CD14-positive monocyte (primary cell): ENCODE data around the gene FRMD3. TPM values are rescaled to one million over a fixed set of nuclear protein-coding genes. Genes with fewer than 3 reads are reported as not detected.

ENCODE experiments used
- DNase-seq, 3 donors: peaks; one replicate each; pipeline ENCODE4 v3.0.0-alpha.2; 2011 to 2022
- H2AFZ ChIP-seq: 2 replicates; pipeline ENCODE4 v1.6.0; 2012; ENCODE audit warnings: mild to moderate bottlenecking, low read depth, low read length, inconsistent platforms; ENCODE audit not compliant: insufficient read depth, poor library complexity, severe bottlenecking
- H3K27ac ChIP-seq, 2 donors: 1 replicate in 1 of 2; 2 replicates in 1 of 2; pipeline ENCODE4 v1.5.1; 2012 to 2013; ENCODE audit warnings: low read length in 2 of 2, control low read depth in 1 of 2, inconsistent platforms in 1 of 2, low read depth in 1 of 2, mild to moderate bottlenecking in 1 of 2
- H3K27me3 ChIP-seq, 2 donors: one replicate each; pipeline versions ENCODE4 v1.6.0 to v1.6.1; 2011 to 2013; ENCODE audit warnings: low read length in 2 of 2; ENCODE audit not compliant: control insufficient read depth in 2 of 2, insufficient read depth in 2 of 2
- H3K36me3 ChIP-seq, 2 donors: replicated peaks in 1 of 2; 1 replicate in 1 of 2; 2 replicates in 1 of 2; pipeline versions ENCODE4 v1.5.1 to v1.6.1; 2012 to 2013; ENCODE audit warnings: low read length in 2 of 2, control low read depth in 1 of 2, inconsistent platforms in 1 of 2, mild to moderate bottlenecking in 1 of 2; ENCODE audit not compliant: insufficient read depth in 2 of 2, control insufficient read depth in 1 of 2
- H3K4me1 ChIP-seq, 2 donors: 1 replicate in 1 of 2; 2 replicates in 1 of 2; pipeline versions ENCODE4 v1.5.1 to v1.6.1; 2012 to 2013; ENCODE audit warnings: low read length in 2 of 2, control low read depth in 1 of 2, inconsistent platforms in 1 of 2, mild to moderate bottlenecking in 1 of 2, moderate library complexity in 1 of 2; ENCODE audit not compliant: insufficient read depth in 2 of 2, control insufficient read depth in 1 of 2
- H3K4me2 ChIP-seq: replicated peaks from 2 replicates; pipeline ENCODE3; 2012; ENCODE audit warnings: low read length, moderate library complexity, mild to moderate bottlenecking; ENCODE audit not compliant: poor library complexity, severe bottlenecking; ENCODE audit errors: extremely low read depth
- H3K4me3 ChIP-seq, 3 experiments: fragments of 200-600 bp in 1 of 3; sonication (generic) in 1 of 3; replicated peaks in 1 of 3; 1 replicate in 2 of 3; 2 replicates in 1 of 3; pipeline ENCODE4 v1.5.1; 2011 to 2013; ENCODE audit warnings: low read length in 3 of 3, mild to moderate bottlenecking in 3 of 3, control low read depth in 2 of 3, low read depth in 2 of 3, inconsistent platforms in 1 of 3, moderate library complexity in 1 of 3
- H3K79me2 ChIP-seq: 2 replicates; pipeline ENCODE4 v1.6.0; 2012; ENCODE audit warnings: mild to moderate bottlenecking, control low read depth, inconsistent platforms, low read length, moderate library complexity; ENCODE audit not compliant: insufficient read depth
- H3K9ac ChIP-seq: 2 replicates; pipeline ENCODE4 v1.6.0; 2017; ENCODE audit warnings: low read length, mild to moderate bottlenecking; ENCODE audit not compliant: insufficient read depth, poor library complexity, severe bottlenecking
- H3K9me3 ChIP-seq, 2 donors: replicated peaks in 1 of 2; 1 replicate in 1 of 2; 2 replicates in 1 of 2; pipeline versions ENCODE4 v1.5.1 to v1.6.1; 2012 to 2013; ENCODE audit warnings: low read length in 2 of 2, control low read depth in 1 of 2; ENCODE audit not compliant: control insufficient read depth in 1 of 2, insufficient read depth in 1 of 2
- H4K20me1 ChIP-seq: 2 replicates; pipeline ENCODE4 v1.6.0; 2012; ENCODE audit warnings: mild to moderate bottlenecking, low read length, control low read depth, moderate library complexity; ENCODE audit not compliant: insufficient read depth
- H3K27ac Mint-ChIP-seq, 7 donors: one replicate each; pipeline ENCODE4 v1.8.0; 2020; ENCODE audit warnings: mild to moderate bottlenecking in 7 of 7, mixed read lengths in 7 of 7, moderate library complexity in 6 of 7, inconsistent platforms in 2 of 7
- H3K27me3 Mint-ChIP-seq, 3 donors: one replicate each; pipeline ENCODE4 v1.8.0; 2021 to 2022; ENCODE audit warnings: low read depth in 3 of 3, mild to moderate bottlenecking in 3 of 3, mixed read lengths in 3 of 3, moderate library complexity in 3 of 3, inconsistent platforms in 1 of 3
- H3K36me3 Mint-ChIP-seq, 2 donors: one replicate each; pipeline ENCODE4 v1.8.0; 2020; ENCODE audit warnings: mixed read lengths in 2 of 2, inconsistent platforms in 1 of 2, mild to moderate bottlenecking in 1 of 2
- H3K4me1 Mint-ChIP-seq: one replicate; pipeline ENCODE4 v1.8.0; 2020; ENCODE audit warnings: mild to moderate bottlenecking, mixed read lengths
- H3K4me3 Mint-ChIP-seq, 2 donors: one replicate each; pipeline ENCODE4 v1.8.0; 2020; ENCODE audit warnings: mild to moderate bottlenecking in 2 of 2, mixed read lengths in 2 of 2, moderate library complexity in 1 of 2
- H3K9me3 Mint-ChIP-seq, 7 donors: one replicate each; pipeline ENCODE4 v1.8.0; 2020 to 2022; ENCODE audit warnings: mixed read lengths in 7 of 7, mild to moderate bottlenecking in 6 of 7, moderate library complexity in 6 of 7, inconsistent platforms in 2 of 7
- WGBS: methylation state at CpG from one replicate; pipeline ENCODE4 v1.1.5; 2013; ENCODE audit warnings: missing lambda C conversion rate; ENCODE audit not compliant: insufficient coverage; 5-methylcytosine and 5-hydroxymethylcytosine counted together
- intact Hi-C, 2 donors: fragments of 100-400 bp; cut with micrococcal nuclease; formaldehyde crosslinking; loops; one replicate each; pipeline versions ENCODE4 v1.15.0 to v1.15.1; 2023
- polyA plus RNA-seq, 3 donors: library from polyadenylated mRNA; depleted of rRNA in 1 of 3; unstranded in 2 of 3; stranded (reverse) in 1 of 3; fragments of 300-500 nt in 2 of 3; fragments of >200 nt in 1 of 3; fragmentation: Illumina TruSeq in 2 of 3; gene quantifications; 1 replicate in 2 of 3; 2 replicates in 1 of 3; pipeline ENCODE4 v1.2.3, GENCODE V29; 2012 to 2021
- TF ChIP-seq, protein P1 (sequence below): fragments of 200-600 bp; IDR thresholded peaks from one replicate; pipeline ENCODE4 v1.8.0; 2022; ENCODE audit warnings: antibody characterized with exemption, mild to moderate bottlenecking

FRMD3 gene
- polyA plus RNA-seq, 3 donors = 2.8 to 9.8 (median 4.2) TPM

DNA sequence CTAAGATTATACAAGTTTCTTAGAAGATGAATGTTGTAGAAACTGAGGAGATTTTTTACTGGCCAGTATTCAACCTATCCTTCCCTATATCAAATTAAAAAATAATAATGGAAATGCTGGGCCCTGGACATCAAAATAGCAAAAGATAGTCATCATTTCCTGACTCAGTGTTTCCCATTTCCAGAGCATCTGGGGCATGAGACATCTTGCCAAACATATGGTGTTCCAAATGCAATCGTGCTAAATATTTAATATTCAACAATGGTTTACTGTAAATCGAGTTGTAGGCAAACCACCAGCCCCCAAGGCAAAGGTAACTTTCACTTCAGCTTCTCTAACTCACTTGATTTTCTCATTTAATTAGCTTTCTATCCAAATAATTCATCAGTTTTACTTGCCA lies 152.9 kb downstream of the FRMD3 start:
- H3K4me2 ChIP-seq = no peak overlapping the region
- 86% methylated on average over 1 of the region's 2 CpGs for WGBS
- H3K36me3 Mint-ChIP-seq = peaks cover 3 to 10% of the 10 kb centered on the region in 2 donors
- H3K4me1 ChIP-seq = no peaks in the 10 kb centered on the region
- H3K27ac Mint-ChIP-seq = no peak overlapping the region
- TF ChIP-seq, protein P1, sequence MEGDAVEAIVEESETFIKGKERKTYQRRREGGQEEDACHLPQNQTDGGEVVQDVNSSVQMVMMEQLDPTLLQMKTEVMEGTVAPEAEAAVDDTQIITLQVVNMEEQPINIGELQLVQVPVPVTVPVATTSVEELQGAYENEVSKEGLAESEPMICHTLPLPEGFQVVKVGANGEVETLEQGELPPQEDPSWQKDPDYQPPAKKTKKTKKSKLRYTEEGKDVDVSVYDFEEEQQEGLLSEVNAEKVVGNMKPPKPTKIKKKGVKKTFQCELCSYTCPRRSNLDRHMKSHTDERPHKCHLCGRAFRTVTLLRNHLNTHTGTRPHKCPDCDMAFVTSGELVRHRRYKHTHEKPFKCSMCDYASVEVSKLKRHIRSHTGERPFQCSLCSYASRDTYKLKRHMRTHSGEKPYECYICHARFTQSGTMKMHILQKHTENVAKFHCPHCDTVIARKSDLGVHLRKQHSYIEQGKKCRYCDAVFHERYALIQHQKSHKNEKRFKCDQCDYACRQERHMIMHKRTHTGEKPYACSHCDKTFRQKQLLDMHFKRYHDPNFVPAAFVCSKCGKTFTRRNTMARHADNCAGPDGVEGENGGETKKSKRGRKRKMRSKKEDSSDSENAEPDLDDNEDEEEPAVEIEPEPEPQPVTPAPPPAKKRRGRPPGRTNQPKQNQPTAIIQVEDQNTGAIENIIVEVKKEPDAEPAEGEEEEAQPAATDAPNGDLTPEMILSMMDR = no peak
- no peaks in the 10 kb centered on the region for H3K27me3 ChIP-seq
- no peak overlapping the region for H3K27ac ChIP-seq
- intact Hi-C loops = no loop called here
- no peak overlapping the region for H3K4me3 ChIP-seq
- peaks cover 2 to 15% (median 9%) of the 10 kb centered on the region in 7 donors for H3K9me3 Mint-ChIP-seq
- no peak overlapping the region for H3K9ac ChIP-seq
- H3K36me3 ChIP-seq = no peaks in the 10 kb centered on the region
- H3K79me2 ChIP-seq = no peaks in the 10 kb centered on the region
- H3K4me1 Mint-ChIP-seq = no peaks in the 10 kb centered on the region
- no peak for DNase-seq
- H4K20me1 ChIP-seq = no peaks in the 10 kb centered on the region
- no peak overlapping the region for H3K4me3 Mint-ChIP-seq
- no peak overlapping the region for H2AFZ ChIP-seq
- H3K9me3 ChIP-seq = peaks cover 0 to 8% of the 10 kb centered on the region in 2 donors
- H3K27me3 Mint-ChIP-seq = peaks cover 0 to 2% (median 0%) of the 10 kb centered on the region in 3 donors

- intact Hi-C loops = no loop called here
- peaks cover 2 to 15% (median 7%) of the 10 kb centered on the region in 7 donors for H3K9me3 Mint-ChIP-seq
- Histone ChIP-seq H4K20me1 (no peaks in the 10 kb centered on the region), H3K9me3 (peaks cover 0 to 12% of the 10 kb centered on the region in 2 donors), H3K79me2 (no peaks in the 10 kb centered on the region), H3K4me2 (no peak overlapping the region), H3K9ac (no peak overlapping the region), H3K4me1 (no peaks in the 10 kb centered on the region), H3K4me3 (no peak overlapping the region), H3K36me3 (no peaks in the 10 kb centered on the region), H3K27me3 (no peaks in the 10 kb centered on the region), H2AFZ (no peak overlapping the region), H3K27ac (no peak overlapping the region)
- H3K4me3 Mint-ChIP-seq = no peak overlapping the region
- H3K4me1 Mint-ChIP-seq = no peaks in the 10 kb centered on the region
- peaks cover 0 to 2% (median 0%) of the 10 kb centered on the region in 3 donors for H3K27me3 Mint-ChIP-seq
- DNase-seq = no peak
- TF ChIP-seq, protein P1 = no peak
- H3K36me3 Mint-ChIP-seq = peaks cover 3 to 11% of the 10 kb centered on the region in 2 donors
- no peak overlapping the region for H3K27ac Mint-ChIP-seq
- WGBS = 43% methylated on average over 1 of the region's 3 CpGs
Measured at GRCh38 chr9:83384214-83384613, 154.0 kb downstream of the FRMD3 start.
